WTC11 (cell line): Measurements from ENCODE around the gene SSBP2. TPM values are rescaled to one million over a fixed set of nuclear protein-coding genes. Genes with fewer than 3 reads are reported as not detected.

ENCODE experiments used
- ATAC-seq: fragments of 200-7000 bp; cut with Tn5 transposase; 2 replicates; pipeline ENCODE4 v1.10.0; 2021; ENCODE audit warnings: mild to moderate bottlenecking, moderate library complexity
- CTCF ChIA-PET: fragments of 300-600 bp; sonication (Branson Sonifier 250); formaldehyde crosslinking; loops from one replicate; lab custom pipeline; 2021; ENCODE audit warnings: antibody characterized with exemption; lab: Charles Lee
- POLR2A ChIA-PET: fragments of 350-600 bp; sonication (Branson Sonifier 250); formaldehyde crosslinking; loops from one replicate; lab custom pipeline; 2021; ENCODE audit warnings: antibody characterized with exemption; lab: Charles Lee
- DNase-seq: peaks from one replicate; pipeline ENCODE4 v3.0.0; 2021; ENCODE audit warnings: low spot score
- H3K27ac Mint-ChIP-seq: 2 replicates; pipeline ENCODE4 v1.8.0; 2021; ENCODE audit warnings: mixed read lengths
- H3K27me3 Mint-ChIP-seq: 2 replicates; pipeline ENCODE4 v1.8.0; 2021; ENCODE audit warnings: low read depth, mild to moderate bottlenecking, moderate library complexity, mixed read lengths
- H3K36me3 Mint-ChIP-seq: 2 replicates; pipeline ENCODE4 v1.8.0; 2021; ENCODE audit warnings: mixed read lengths
- H3K4me1 Mint-ChIP-seq: 2 replicates; pipeline ENCODE4 v1.8.0; 2022; ENCODE audit warnings: mixed read lengths
- H3K4me3 Mint-ChIP-seq: 2 replicates; pipeline ENCODE4 v1.8.0; 2021; ENCODE audit warnings: mild to moderate bottlenecking, moderate library complexity, mixed read lengths
- H3K9me3 Mint-ChIP-seq: 2 replicates; pipeline ENCODE4 v1.8.0; 2021; ENCODE audit warnings: mixed read lengths
- AR ChIP-seq: fragments of 250-450 bp; sonication (Bioruptor Pico); IDR thresholded peaks from 2 replicates; pipeline ENCODE4 v1.9.0; 2021; ENCODE audit warnings: mild to moderate bottlenecking
- E2F4 ChIP-seq: sonication (generic); formaldehyde crosslinking; IDR thresholded peaks from 2 replicates; pipeline ENCODE4 v1.8.1; 2022; ENCODE audit warnings: low read depth, mild to moderate bottlenecking, moderate library complexity, missing genetic modification reagents, borderline replicate concordance
- NFYB ChIP-seq: sonication (generic); formaldehyde crosslinking; conservative IDR thresholded peaks from 2 replicates; pipeline ENCODE4 v1.8.0; 2022; ENCODE audit warnings: low read depth, missing genetic modification reagents
- NR3C1 ChIP-seq: sonication (generic); formaldehyde crosslinking; conservative IDR thresholded peaks from 2 replicates; pipeline ENCODE4 v1.8.1; 2023; ENCODE audit warnings: low read depth, mild to moderate bottlenecking, missing genetic modification reagents
- PRDM15 ChIP-seq: sonication (generic); formaldehyde crosslinking; IDR thresholded peaks from 2 replicates; pipeline ENCODE4 v1.8.0; 2022; ENCODE audit warnings: missing genetic modification reagents
- TCF7 ChIP-seq: sonication (generic); formaldehyde crosslinking; IDR thresholded peaks from 2 replicates; pipeline ENCODE4 v1.8.0; 2022; ENCODE audit warnings: mild to moderate bottlenecking, low read depth, missing genetic modification reagents, moderate library complexity
- TEAD1 ChIP-seq: sonication (generic); formaldehyde crosslinking; IDR thresholded peaks from 2 replicates; pipeline ENCODE4 v1.8.0; 2022; ENCODE audit warnings: mild to moderate bottlenecking, missing genetic modification reagents
- USF1 ChIP-seq: sonication (generic); formaldehyde crosslinking; IDR thresholded peaks from 2 replicates; pipeline ENCODE4 v1.8.0; 2022; ENCODE audit warnings: mild to moderate bottlenecking, missing genetic modification reagents
- ZBTB43 ChIP-seq: sonication (generic); formaldehyde crosslinking; IDR thresholded peaks from 2 replicates; pipeline ENCODE4 v1.8.1; 2023; ENCODE audit warnings: mild to moderate bottlenecking, missing genetic modification reagents
- ZNF138 ChIP-seq: sonication (generic); formaldehyde crosslinking; conservative IDR thresholded peaks from 2 replicates; pipeline ENCODE4 v1.8.1; 2022; ENCODE audit warnings: mild to moderate bottlenecking, moderate library complexity, missing genetic modification reagents
- ZNF281 ChIP-seq: sonication (generic); formaldehyde crosslinking; IDR thresholded peaks from 2 replicates; pipeline ENCODE4 v1.8.0; 2023; ENCODE audit warnings: mild to moderate bottlenecking, missing genetic modification reagents
- ZNF396 ChIP-seq: fragments of 250-450 bp; sonication (Bioruptor Pico); IDR thresholded peaks from 2 replicates; pipeline ENCODE4 v1.8.0; 2021; ENCODE audit warnings: mild to moderate bottlenecking, moderate library complexity, borderline replicate concordance
- ZNF423 ChIP-seq: fragments of 250-450 bp; sonication (Bioruptor Pico); IDR thresholded peaks from 2 replicates; pipeline ENCODE4 v2.1.2; 2022; ENCODE audit warnings: mild to moderate bottlenecking, moderate library complexity
- ZNF425 ChIP-seq: fragments of 250-450 bp; sonication (Bioruptor Pico); conservative IDR thresholded peaks from 2 replicates; pipeline ENCODE4 v1.9.0; 2021; ENCODE audit warnings: mild to moderate bottlenecking
- ZSCAN18 ChIP-seq: fragments of 250-450 bp; sonication (Bioruptor Pico); IDR thresholded peaks from 2 replicates; pipeline ENCODE4 v2.1.2; 2022; ENCODE audit warnings: mild to moderate bottlenecking, moderate library complexity
- total RNA-seq: library from RNA; stranded (reverse); gene quantifications from 3 replicates; pipeline ENCODE4 v1.2.3, GENCODE V29; 2021

SSBP2 gene
- total RNA-seq, 1 experiment from 2014 or later = 24.9 TPM

GRCh38 chr5:81728301-81728700 is 22.6 kb downstream of the SSBP2 start (continued):
- TF ChIP-seq ZNF281 (CRISPR knock-in tag) (no peak), USF1 (CRISPR knock-in tag) (no peak)

GRCh38 chr5:81726297-81726696 is 24.6 kb downstream of the SSBP2 start:
- peaks cover 3% of the 10 kb centered on the region; the same call in 1 of the 2 replicates for H3K27me3 Mint-ChIP-seq
- POLR2A ChIA-PET = no interaction called here
- TF ChIP-seq E2F4 (CRISPR knock-in tag) (no peak), ZNF423 (CRISPR knock-in tag) (no peak), AR (CRISPR knock-in tag) (no peak), NR3C1 (CRISPR knock-in tag) (no peak), ZNF281 (CRISPR knock-in tag) (no peak), TCF7 (CRISPR knock-in tag) (no peak), ZNF396 (CRISPR knock-in tag) (no peak), TEAD1 (CRISPR knock-in tag) (no peak), ZBTB43 (no peak), ZNF425 (CRISPR knock-in tag) (no peak), NFYB (CRISPR knock-in tag) (no peak), ZNF138 (CRISPR knock-in tag) (no peak), ZSCAN18 (CRISPR knock-in tag) (no peak), PRDM15 (no peak)
- TF ChIP-seq, all 79 proteins: peak for 0
- H3K4me3 Mint-ChIP-seq = no peak overlapping the region
- H3K4me1 Mint-ChIP-seq = peaks cover 21% of the 10 kb centered on the region
- CTCF ChIA-PET = no interaction called here
- DNase-seq (no peak), ATAC-seq (no peak)
- no peaks in the 10 kb centered on the region for H3K36me3 Mint-ChIP-seq
- no peaks in the 10 kb centered on the region for H3K9me3 Mint-ChIP-seq
- H3K27ac Mint-ChIP-seq = no peak overlapping the region
